Fibroblast of gingiva (primary cell): ENCODE measurements around the gene BIK.
"Not testable (repeated sequence)": the region's sequence is repeated elsewhere in the genome, so short reads cannot be mapped to it uniquely, and the experiment has no call there.

Experiments
- DNase-seq: peaks from one replicate; pipeline ENCODE4 v3.0.0-alpha.2; 2011; ENCODE audit warnings: low read depth

BIK gene, protein sequence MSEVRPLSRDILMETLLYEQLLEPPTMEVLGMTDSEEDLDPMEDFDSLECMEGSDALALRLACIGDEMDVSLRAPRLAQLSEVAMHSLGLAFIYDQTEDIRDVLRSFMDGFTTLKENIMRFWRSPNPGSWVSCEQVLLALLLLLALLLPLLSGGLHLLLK

DNA sequence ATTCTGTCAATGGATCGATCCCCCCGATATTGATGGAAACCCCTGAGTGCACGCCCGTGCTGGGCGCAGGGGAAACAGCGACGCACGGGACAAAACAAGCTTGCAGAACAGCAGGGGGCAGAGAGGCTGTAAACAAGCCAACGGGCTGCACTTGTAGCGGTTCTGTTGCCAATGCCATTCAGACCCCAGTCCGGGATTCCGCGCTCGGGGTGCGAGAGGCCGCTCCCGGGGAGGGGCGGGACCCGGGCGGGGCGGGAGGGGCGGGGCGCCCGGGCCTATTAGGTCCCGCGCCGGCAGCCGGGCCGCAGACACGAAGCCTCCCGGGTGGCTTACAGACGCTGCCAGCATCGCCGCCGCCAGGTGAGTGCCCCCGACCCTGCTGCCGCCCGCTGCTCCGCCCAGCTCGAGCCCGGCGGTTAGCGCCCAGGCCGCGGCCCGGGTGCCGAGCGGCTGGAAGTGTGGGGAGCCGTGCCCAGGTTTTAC is at the start of gene BIK:
TSS of gene BIK (plus strand) at position 307 of the 483 bp plus-strand sequence. CDS start 13,273 bp downstream, outside the sequence.
- DNase-seq: no peak

DNA sequence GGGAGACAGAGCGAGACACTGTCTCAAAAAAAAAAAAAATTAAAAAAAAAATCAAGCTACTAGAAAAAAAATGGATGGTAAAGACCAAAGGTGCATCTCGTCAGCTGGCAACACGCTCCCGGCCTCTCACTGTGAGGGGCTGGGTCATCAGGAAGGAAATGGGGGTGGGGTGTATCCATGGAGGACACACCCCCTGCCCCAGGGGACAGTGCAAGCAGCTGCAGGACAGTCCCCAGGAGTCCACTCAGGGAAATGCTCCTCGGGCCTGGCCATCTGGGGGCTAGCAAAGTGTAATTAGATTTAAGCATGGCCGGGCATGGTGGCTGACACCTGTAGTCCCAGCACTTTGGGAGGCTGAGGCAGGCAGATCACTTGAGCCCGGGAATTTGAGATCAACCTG is 44.4 kb upstream of the BIK start:
- DNase-seq: no peak

DNA sequence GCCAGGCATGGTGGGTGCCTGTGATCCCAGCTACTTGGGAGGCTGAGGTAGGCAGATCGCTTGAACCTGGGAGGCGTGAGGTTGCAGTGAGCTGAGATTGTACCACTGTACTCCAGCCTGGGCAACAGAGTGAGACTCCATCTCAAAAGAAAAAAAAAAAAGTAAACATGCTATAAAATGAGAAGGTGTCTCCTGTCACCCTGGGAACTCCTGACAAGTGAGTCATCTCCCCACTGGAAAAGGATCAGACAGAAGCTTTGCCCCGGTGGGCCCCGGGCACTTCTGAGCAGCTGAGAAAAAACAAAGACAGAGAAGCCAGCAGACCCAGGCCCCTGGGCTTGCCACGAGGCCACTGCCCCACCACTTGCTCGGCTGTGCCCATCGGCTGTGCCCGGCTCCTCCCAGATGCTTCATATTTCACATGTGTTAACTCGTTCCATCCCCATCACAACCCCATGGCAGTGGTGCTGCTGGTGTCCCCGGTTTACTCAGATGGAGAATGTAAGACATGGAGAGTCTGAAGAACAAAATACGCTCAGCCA is 43.6 kb upstream of the BIK start:
- no peak for DNase-seq

DNA sequence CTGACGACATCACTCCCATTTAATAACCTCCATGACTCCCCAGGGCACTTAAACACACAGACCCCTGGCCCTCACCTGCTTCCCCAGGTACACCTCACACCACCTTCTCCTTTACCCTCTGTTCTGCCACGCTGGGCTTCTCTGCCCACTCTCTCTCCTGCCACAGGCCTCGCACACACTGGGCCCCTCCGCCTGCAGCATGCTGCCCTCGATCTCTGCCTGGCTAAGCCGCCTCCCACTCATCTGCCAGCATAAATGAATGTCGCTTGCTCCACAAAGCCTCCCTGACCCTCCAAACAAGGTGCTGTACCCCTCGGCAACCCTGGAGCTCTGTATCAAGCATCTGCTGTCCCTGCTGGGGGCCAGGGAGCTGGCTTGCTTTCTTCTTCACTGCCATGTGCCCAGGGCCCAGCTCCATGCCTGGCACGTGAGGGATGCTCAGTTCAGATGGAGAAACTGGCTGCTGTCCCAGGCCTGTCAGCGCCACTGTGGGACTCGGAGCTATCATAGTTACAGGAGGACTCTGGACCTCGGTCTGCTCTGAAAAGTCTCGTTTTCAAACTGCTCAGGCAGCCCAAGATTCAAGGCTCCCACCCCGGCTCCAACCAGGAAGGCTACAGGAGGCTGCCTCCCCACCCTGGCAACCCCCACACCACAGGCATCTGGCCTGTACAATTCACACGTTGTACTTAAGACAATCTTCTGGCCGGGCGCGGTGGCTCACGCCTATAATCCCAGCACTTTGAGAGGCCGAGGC is 33.3 kb upstream of the BIK start:
- DNase-seq: no peak

DNA sequence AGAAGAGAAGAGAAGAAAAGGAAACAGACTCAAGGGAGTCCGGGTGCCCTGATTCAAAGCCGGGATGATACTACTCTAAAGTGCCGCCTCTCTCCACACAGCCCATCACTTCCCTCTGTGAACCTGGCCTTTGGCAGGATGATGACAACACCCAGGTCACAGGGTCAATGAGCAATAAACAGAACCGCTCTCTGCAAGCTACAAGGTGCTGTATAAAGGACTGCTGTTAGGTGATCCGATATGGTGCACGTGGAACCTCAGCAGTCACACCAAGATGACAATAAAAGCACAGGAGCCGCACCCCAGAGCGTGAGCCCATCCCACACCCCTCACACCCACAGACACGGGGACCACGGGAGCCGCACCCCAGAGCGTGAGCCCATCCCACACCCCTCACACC is 32.0 kb upstream of the BIK start:
- no peak for DNase-seq

DNA sequence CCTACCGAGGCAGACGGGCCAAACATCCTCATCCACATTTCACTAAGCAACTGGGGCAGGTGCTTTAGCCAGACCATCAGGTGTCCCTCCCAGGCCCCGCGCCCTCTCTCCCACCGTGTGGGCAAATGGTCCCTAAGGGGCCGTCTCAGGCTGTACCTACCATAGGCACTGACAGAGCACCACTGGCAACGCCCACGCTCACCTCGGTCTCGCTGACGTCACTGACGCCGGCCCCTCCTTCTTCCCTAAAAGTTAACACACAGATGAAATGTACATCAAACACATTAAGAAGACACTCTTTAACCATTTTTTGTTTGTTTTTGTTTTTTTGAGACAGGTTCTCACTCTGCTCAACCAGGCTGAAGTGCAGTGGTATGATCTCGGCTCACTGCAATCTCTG is 30.8 kb upstream of the BIK start:
- no peak for DNase-seq

DNA sequence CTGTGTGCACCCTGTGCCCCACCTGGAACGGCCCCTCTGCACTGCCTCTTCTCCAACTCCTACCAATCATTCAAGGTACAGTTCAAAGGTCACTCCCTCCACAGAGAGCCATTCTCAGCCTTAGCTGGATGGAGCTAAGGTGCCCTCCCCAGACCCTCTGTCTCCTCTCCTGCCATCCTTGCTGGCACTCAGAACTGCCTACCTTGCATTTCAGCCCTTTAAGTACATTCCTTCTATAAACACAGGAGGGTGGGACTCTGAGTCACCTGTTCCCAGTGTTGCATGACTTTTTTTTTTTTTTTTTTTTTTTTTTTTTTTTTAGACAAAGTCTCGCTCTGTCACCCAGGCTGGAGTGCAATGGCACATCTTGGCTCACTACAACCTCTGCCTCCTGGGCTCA is 29.9 kb upstream of the BIK start:
- no peak for DNase-seq

DNA sequence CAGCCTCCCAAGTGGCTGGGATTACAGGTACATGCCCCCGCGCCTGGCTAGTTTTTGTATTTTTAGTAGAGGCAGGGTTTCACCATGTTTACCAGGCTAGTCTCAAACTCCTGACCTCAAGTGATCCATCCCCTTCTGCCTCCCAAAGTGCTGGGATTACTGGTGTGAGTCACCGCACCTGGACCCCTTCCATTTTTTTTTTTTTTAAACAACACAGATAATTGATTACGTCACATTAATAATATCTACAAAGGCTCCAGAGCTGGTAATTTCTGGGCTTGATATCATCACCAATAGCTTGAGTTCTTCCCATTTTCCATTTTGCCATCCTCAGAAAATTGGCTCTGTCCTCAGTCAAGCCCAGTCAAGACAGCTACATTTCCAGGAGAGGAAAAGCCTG is 28.6 kb upstream of the BIK start:
- no peak for DNase-seq

DNA sequence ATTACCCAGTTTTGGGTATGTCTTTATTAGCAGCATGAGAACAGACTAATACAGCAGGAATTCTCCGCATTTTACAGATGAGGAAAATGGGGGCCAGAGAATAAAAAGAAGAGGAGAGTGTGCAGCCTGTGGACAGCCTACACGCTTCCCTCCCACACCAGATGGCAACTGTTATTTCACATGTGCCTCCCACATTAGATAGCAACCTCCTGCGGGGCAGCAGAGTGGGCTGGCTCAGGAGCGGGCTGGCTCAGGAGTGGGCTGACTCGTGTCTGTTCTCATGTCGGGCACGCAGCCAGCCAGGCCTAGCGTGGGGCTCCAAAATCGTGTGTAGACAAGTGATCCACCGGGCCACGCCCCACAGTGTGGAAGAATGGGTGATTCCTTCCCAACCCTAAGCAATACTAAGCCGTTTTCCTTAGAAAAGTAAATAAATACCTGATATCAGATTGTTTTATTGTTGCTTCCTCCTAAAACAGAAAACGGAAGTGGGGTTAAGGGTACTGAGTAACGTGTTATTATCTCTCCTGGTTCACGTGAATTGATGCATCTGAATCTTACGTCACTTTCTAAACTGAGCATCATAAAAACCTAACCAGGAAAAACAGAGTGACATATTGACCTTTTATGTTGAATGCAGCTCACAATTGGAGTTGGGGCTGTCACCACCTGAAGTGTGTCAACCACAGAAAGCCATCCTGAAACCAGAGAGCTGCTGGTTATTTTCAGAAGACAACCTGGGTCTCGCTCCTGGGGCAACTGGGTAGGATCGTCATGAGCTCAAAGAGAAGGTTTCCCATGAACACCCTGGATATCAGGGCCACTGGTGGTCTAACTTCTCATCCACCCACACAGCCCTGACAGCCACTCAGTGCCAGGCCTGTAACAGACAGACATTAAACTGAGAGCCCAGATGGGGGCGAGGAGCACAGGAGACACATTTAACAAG is 24.6 kb upstream of the BIK start:
- DNase-seq: no peak

DNA sequence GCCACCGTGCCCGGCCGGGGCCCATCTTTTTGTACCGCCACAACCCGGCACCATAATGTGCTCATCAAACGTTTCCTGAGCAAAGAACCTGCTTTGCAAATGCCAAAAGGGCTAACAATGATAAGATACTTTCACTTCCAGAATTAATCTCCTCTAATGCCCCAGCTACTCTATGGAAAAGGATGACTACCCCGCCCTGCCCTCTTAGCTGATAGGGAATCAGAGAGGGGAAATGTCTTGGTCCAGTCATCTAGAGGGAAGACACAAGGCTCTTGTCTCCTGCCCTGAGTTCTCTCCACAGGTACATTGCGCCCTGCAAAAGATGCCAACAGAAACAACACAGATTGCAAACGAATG is 21.9 kb upstream of the BIK start:
- DNase-seq: no peak

DNA sequence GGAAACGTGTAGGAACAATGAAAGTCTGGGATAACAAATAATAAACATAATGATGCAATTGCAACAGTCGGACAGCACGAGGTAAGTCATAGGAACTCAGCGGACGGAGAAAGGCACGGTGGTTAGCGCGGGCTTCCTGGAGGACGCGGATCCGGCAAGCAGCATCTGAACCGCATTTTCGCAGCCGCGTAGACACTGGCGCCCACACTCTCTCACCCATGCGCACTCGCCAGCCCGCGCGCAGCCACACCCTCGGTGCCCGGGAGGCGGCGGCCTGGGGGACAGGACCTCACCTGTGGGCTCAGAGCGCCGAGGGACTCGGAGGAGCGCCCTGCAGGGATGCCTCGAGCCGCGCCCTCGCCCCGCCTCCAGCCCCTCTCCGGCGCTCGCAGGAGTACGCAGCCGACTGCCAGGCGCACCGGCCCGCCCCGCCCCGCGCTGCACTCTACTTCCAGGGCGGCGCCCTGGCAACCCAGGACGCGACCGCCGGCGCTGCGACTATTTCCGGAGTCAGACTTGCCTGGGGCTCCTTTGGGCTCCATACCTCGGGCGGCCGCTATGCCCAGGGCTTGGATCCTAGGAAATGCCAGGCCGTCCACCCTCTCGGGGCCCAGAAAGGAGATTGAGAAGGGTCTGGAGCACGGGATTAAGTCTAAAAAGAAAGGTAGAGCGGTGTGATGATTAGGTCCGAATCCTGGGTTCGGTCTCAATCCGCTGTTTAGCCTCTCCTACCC is 21.4 kb upstream of the BIK start, which contains the start of gene TTLL1:
TSS of gene TTLL1 (minus strand) at position 408 of the 734 bp plus-strand sequence. CDS start 13,805 bp downstream, outside the sequence.
- peak; percentile 81 for DNase-seq

DNA sequence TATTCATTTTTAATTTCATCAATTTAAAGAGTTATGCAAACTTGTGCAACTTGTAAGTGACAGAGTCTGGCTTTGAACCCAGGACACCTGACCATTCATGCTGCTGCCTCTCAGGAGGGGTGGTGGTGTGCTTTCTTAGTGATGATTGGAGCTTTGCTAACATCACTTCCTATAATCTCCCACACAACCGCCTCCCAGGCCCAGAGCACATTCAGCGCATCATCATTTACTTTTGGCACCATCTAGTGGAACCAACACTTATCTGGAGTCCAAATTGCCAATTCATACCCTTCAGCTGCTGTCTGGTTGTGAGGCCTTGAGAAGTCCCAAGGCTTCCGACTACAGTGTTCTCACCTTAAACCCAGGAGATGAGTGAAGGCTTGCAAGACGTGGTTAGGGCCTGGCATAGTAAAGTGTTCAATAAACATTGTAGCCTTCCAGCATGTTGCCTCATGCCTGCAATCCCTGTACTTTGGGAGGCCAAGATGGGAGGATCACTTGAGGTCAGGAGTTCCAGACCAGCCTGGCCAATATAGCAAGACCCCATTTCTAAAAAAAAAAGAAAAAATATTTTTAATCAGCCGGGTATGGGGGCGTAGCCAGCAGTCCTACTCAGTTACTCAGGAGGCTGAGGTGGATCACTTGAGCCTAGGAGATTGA is 20.3 kb upstream of the BIK start:
- DNase-seq: peak; percentile 86

DNA sequence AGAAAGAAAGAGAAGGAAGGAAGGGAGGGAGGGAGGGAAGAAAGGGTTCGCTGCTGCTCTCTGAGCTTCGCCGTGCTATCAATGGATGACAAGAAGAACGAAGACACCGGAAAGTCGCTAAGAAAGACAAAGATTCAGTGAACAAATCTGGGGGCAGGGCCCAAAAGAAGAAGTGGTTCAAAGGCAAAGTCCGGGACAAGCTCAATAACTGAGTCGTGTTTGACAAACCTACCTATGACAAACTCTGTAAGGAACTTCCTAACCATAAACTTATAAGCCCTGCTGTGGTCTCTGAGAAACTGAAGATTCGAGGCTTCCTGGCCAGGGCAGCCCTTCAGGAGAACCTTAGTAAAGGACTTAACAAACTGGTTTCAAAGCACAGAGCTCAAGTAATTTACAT is 18.5 kb upstream of the BIK start:
- DNase-seq: no peak

DNA sequence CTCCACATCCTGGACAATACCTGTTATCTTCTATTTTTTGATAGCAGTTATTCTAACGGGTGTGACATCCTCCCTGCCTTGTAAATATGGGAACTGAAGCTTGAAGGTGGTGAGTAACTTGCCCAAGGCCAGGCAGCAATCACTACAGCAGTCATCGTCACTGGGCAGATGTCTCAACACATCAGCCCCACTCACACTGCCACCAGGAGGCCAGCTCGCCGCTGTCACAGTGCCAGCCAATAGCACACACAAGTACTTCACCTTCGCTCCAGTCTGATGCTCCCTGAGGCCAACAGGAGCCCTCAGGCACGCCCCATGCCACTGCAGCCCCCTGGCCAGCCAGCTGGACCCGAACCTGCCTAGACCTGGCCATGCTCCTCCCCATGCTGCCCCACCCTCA is 16.5 kb upstream of the BIK start:
- peak; percentile 25 for DNase-seq

DNA sequence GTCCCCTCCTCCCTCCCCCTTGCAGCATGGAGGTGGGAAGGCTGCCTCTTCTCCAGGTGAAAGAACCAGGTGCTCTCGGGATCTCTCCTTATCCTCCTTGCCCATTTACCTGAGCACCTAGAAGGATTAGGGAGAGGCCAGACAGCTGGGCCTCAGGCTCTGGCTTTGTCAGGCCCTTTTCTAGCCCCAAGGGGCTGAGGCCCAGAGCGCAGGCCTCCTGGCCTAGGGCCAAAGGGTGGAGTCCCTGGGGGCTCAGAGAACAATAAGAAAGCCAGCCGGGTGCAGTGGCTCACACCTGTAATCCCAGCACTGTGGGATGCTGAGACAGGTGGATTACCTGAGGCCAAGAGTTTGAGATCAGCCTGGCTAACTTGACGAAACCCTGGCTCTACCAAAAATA is 16.0 kb upstream of the BIK start:
- DNase-seq: no peak

DNA sequence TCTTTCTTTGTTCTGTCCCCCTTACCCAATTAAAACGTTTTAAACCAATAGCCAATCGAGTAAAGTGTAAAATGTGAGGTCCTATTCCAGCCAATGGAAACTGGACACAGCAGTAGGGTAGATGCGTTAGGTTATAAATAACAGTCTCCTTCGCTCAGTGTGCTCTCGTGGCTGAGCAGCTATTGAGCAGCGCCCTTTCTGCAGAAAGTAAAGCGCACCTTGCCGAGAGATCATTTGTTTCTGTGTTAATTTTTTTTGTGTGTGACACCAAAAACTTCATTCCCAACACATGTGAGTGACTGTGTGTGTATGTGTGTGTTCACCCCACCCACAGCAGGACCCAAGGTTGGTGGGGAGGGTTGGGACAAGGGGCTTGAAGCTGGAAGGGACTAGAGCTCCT is 14.1 kb upstream of the BIK start:
- DNase-seq: no peak

DNA sequence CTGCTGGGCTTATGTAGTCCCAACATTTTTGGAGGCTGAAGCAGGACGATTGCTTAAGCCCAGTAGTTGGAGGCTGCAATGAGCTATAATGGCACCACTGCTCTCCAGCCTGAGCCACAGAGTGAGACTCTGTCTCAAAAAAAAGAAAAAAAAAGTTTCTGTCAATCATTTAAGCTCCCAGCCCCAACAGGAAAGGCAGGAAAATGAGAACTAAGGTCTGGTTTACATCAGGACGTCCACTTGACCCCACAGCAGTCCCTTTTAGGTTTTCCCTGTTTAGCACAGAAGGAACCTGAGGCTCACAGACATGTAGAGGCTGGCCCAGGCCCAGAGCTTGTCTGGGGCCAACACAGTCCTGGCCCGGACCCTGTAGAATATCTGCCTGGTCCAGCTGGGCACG is 12.2 kb upstream of the BIK start:
- no peak for DNase-seq

DNA sequence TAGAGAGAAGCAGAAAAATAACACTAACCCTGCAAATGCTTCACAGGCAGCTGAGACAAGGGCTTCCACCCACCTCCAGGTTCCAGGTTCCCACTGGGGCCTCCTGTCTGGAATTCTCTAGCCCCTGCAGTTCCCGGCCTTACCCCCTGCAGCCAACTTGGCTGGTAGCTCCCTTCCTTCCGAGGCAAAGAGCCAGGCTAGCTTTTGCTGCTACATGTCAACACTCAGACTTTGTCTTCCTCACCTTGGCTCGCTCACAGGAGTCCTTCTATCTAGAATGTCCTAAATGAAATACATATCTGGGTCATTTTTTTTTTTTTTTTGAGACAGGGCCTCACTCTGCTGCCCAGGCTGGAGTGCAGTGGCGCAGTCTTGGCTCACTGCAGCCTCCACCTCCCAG is 11.5 kb upstream of the BIK start:
- no peak for DNase-seq

DNA sequence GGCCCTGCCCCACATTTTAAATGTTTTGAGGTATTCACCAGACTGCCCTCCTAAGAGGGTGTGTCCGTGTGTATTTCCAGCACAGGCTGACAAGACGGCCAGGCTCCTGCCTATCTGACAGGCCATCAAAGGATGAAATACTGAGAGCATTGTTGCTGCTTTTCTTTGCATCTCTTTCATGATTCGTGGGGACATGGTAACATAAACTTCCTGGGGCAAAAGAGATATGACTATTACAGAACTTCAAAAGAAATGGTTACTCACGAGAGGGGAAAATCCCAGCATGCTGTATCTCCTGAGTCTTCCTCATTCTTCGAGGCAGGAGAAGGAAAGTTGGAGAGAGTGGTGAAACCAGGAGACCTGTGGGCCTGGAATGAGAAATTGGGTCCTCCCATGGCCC is 10.3 kb upstream of the BIK start:
- no peak for DNase-seq

DNA sequence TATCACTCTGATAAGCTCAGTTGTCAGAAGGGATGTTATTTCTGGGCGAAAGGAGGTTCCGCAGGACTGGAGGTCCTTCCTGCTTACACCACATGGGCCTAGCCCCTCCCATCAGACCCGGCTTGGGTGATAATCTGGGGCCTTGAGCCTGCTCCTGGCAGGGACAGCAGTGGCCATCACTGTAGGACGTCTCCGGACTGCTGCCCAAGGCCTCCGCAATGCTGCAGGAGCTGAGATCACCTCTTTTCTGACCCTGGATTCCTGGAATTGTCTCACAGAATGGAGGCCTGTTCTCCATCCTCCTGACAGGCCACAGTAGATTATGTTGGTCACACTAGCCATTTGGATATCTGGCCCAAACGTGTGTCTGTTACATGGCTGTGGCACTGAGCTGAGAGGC is 9.2 kb upstream of the BIK start:
- DNase-seq: no peak

DNA sequence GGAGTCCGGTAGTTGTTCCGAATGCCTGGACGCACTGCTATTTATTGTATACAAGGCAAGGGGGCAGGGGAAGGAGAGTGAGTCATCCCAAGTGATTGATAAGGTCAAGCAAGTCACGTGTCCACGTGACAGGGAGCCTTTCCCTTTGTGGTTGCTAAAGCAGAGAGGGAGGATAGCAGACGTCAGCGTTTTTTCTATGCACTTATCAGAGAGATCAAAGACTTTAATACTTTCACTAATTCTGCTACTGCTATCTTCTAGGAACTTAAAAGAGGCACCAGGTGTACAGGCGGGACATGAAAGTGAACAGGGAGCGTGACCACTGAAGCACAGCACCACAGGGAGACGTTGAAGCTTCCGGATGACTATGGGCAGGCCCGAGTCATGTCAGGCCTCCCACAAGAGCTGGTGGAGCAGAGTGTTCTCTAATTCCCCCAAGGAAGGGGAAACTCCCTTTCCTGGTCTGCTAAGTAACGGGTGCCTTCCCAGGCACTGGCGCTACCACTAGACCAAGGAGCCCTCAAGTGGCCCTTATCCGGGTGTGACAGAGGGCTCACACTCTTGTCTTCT is 6.4 kb upstream of the BIK start:
- not testable (repeated sequence) for DNase-seq
